Measurements from ENCODE around the gene IER5.
A peak's percentile ranks its signal among the peaks of the same experiment; 100 is the strongest.

Gene IER5

GRCh38 chr1:181094416-181095212, 6.1 kb downstream of the IER5 start:
- DNase-seq, result no peak

GRCh38 chr1:181095260-181095659, 6.8 kb downstream of the IER5 start:
- DNase-seq, result no peak
- in situ Hi-C loops (cut with MboI; ENCODE audit: low pct_unique_long_range_greater_than_20kb, low sequenced_read_pairs), result loop anchor here (10.0 kb wide), 1 partner anchor 50 kb away; no protein-coding TSS in a partner anchor

More at GRCh38 chr1:181094416-181095212, 6.1 kb downstream of the IER5 start:
- in situ Hi-C loops (cut with MboI; ENCODE audit: low pct_unique_long_range_greater_than_20kb, low sequenced_read_pairs), result loop anchor here (10.0 kb wide), 1 partner anchor 50 kb away; no protein-coding TSS in a partner anchor

GRCh38 chr1:181095763-181096184, 7.3 kb downstream of the IER5 start:
- in situ Hi-C loops (cut with MboI; ENCODE audit: low pct_unique_long_range_greater_than_20kb, low sequenced_read_pairs), result loop anchor here (10.0 kb wide), 1 partner anchor 49 kb away; no protein-coding TSS in a partner anchor
- DNase-seq, result no peak

- in situ Hi-C loops (cut with MboI; ENCODE audit: low pct_unique_long_range_greater_than_20kb, low sequenced_read_pairs), result loop anchor here (10.0 kb wide), 1 partner anchor 48 kb away; no protein-coding TSS in a partner anchor
Measured at GRCh38 chr1:181097242-181097641, 8.7 kb downstream of the IER5 start.

GRCh38 chr1:181099152-181100014, 10.9 kb downstream of the IER5 start:
- DNase-seq, result peak; percentile 95
- in situ Hi-C loops (cut with MboI; ENCODE audit: low pct_unique_long_range_greater_than_20kb, low sequenced_read_pairs), result loop anchor here (10.0 kb wide), 1 partner anchor 45 kb away; no protein-coding TSS in a partner anchor

More at GRCh38 chr1:181097242-181097641, 8.7 kb downstream of the IER5 start:
- DNase-seq, result no peak

- DNase-seq, result peak; percentile 24
- in situ Hi-C loops (cut with MboI; ENCODE audit: low pct_unique_long_range_greater_than_20kb, low sequenced_read_pairs), result no loop called here
Measured at GRCh38 chr1:181100015-181100905, 11.8 kb downstream of the IER5 start.

- DNase-seq, result no peak
- in situ Hi-C loops (cut with MboI; ENCODE audit: low pct_unique_long_range_greater_than_20kb, low sequenced_read_pairs), result no loop called here
Measured at GRCh38 chr1:181100934-181101333, 12.4 kb downstream of the IER5 start.

GRCh38 chr1:181101581-181102226, 13.2 kb downstream of the IER5 start:
- in situ Hi-C loops (cut with MboI; ENCODE audit: low pct_unique_long_range_greater_than_20kb, low sequenced_read_pairs), result no loop called here
- peak; percentile 44 for DNase-seq

- in situ Hi-C loops (cut with MboI; ENCODE audit: low pct_unique_long_range_greater_than_20kb, low sequenced_read_pairs), result no loop called here
Measured at GRCh38 chr1:181102841-181103240, 14.3 kb downstream of the IER5 start.

GRCh38 chr1:181103399-181103798, 14.9 kb downstream of the IER5 start:
- in situ Hi-C loops (cut with MboI; ENCODE audit: low pct_unique_long_range_greater_than_20kb, low sequenced_read_pairs), result no loop called here
- DNase-seq, result no peak

More at GRCh38 chr1:181102841-181103240, 14.3 kb downstream of the IER5 start:
- DNase-seq, result no peak

- in situ Hi-C loops (cut with MboI; ENCODE audit: low pct_unique_long_range_greater_than_20kb, low sequenced_read_pairs), result no loop called here
- no peak for DNase-seq
Measured at GRCh38 chr1:181104042-181104789, 15.7 kb downstream of the IER5 start.

- in situ Hi-C loops (cut with MboI; ENCODE audit: low pct_unique_long_range_greater_than_20kb, low sequenced_read_pairs), result no loop called here
- DNase-seq, result no peak
Measured at GRCh38 chr1:181104790-181105133, 16.3 kb downstream of the IER5 start.

- in situ Hi-C loops (cut with MboI; ENCODE audit: low pct_unique_long_range_greater_than_20kb, low sequenced_read_pairs), result no loop called here
- DNase-seq, result peak; percentile 76
Measured at GRCh38 chr1:181105134-181106021, 16.9 kb downstream of the IER5 start.

GRCh38 chr1:181106022-181106312, 17.5 kb downstream of the IER5 start:
- in situ Hi-C loops (cut with MboI; ENCODE audit: low pct_unique_long_range_greater_than_20kb, low sequenced_read_pairs), result no loop called here
- no peak for DNase-seq

GRCh38 chr1:181106479-181106878, 18.0 kb downstream of the IER5 start:
- no peak for DNase-seq
- in situ Hi-C loops (cut with MboI; ENCODE audit: low pct_unique_long_range_greater_than_20kb, low sequenced_read_pairs), result no loop called here

GRCh38 chr1:181107711-181108110, 19.2 kb downstream of the IER5 start:
- no peak for DNase-seq
- in situ Hi-C loops (cut with MboI; ENCODE audit: low pct_unique_long_range_greater_than_20kb, low sequenced_read_pairs), result no loop called here

GRCh38 chr1:181108304-181108867, 19.9 kb downstream of the IER5 start:
- no peak for DNase-seq
- in situ Hi-C loops (cut with MboI; ENCODE audit: low pct_unique_long_range_greater_than_20kb, low sequenced_read_pairs), result no loop called here

All from KBM-7 (cell line).